Left kidney (tissue), 2 donors: ENCODE results near the gene CERS6. TPM values are rescaled to one million over a fixed set of nuclear protein-coding genes. Genes with fewer than 3 reads are reported as not detected.
"Not testable (repeated sequence)": the region's sequence is repeated elsewhere in the genome, so short reads cannot be mapped to it uniquely, and the experiment has no call there.

Experiments
- DNase-seq: peaks from one replicate; pipeline ENCODE4 v3.0.0-alpha.2; 2013
- polyA plus RNA-seq: library from polyadenylated mRNA; unstranded; fragments of 120-200 nt; gene quantifications from one replicate; pipeline ENCODE4 v1.2.1, GENCODE V29; 2013; ENCODE audit not compliant: insufficient read length

Gene CERS6
- polyA plus RNA-seq, 1 donor: 51.1 TPM

DNA sequence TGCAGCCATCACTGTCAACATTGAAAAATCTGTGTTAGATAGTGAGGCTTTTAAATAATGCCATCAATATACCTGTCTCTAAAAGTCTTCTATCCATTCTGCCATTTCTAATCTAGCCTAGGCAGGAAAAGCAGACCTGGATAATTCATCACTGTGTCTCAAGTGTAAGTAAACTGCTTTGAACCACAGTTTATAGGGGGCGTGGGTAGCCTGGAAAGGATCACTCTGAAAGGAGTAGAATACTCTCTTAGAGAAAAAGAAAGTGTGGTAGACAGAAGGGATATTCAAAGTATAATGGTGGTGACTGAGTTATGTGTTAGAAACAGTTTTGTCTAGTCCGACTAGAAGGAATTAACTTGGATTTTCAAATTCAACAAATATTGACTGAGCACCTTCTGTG, 40.8 kb downstream of the CERS6 start:
- no peak for DNase-seq

- DNase-seq: no peak
Measured at GRCh38 chr2:168499500-168499899, 43.4 kb downstream of the CERS6 start.

DNA sequence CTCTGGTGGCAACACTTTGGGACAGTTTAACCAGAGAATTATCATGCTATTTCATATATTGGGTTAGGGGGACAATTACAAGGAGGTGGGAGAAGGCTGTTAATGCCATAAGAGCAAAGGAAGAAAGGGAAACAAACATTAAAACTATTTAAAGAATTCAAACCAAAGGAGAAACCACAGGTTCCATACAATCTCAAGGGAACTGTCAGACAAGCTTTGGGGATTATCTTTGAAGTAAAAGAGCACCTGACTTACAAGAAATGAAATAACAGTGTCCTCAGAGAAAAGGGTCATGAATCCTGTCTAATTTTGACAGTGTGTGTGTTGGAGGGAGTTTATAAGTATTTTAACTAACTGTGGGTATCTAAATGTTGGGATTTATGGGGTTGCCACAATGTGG, 44.4 kb downstream of the CERS6 start:
- no peak for DNase-seq

- no peak for DNase-seq
Measured at GRCh38 chr2:168501466-168502065, 45.5 kb downstream of the CERS6 start.

DNA sequence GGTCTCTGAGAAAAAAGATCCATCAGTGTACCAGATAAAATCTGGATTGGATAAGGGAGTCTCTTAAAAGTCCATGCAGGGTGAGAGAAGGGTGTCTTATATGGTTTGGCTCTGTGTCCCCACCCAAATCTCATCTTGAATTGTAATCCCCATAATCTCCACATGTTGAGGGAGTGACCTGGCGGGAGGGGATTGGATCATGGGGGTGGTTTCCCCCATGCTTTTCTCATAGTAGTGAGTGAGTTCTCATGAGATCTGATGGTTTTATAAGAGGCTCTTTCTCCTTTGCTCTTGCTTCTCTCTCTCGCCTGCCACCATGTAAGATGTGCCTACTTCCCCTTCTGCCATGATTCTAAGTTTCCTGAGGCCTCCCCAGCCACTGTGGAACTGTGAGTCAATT, 46.8 kb downstream of the CERS6 start:
- DNase-seq: not testable (repeated sequence)

DNA sequence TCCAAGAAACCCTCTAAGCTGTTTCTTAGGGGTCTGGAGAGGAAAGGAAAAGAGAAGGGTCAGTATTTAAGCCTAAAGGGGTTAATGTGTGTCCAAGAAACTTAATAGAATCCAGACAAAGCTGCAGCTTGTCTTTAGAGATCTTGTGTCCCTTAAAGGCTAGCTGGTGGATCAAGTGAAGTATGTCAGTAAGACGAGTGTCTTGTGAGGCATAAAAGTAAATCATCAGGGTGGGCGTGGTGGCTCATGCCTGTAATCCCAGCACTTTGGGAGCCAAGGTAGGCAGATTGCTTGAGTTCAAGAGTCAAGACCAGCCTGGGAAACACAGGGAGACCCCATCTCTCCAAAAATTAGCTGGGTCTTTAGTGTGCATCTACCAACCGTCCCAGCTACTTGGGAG, 47.8 kb downstream of the CERS6 start:
- no peak for DNase-seq

DNA sequence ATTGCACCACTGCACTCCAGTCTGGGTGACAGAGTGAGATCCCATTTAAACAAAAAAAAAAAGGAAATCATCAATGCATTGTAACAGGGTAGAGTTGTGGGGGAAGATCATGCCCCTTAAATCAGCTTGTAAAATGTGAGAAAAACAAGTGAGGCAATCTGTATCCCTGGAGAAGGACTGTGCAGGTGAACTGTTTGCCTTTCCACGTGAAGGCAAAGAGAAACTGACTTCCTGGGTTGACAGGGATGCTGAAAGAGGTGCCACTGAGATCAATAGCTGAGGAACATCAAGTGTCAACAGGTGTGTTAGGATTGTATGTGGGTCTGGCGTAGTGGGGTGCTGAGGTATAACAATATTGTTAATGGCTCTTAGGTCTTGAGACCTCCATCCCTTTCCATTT, 48.3 kb downstream of the CERS6 start:
- no peak for DNase-seq

DNA sequence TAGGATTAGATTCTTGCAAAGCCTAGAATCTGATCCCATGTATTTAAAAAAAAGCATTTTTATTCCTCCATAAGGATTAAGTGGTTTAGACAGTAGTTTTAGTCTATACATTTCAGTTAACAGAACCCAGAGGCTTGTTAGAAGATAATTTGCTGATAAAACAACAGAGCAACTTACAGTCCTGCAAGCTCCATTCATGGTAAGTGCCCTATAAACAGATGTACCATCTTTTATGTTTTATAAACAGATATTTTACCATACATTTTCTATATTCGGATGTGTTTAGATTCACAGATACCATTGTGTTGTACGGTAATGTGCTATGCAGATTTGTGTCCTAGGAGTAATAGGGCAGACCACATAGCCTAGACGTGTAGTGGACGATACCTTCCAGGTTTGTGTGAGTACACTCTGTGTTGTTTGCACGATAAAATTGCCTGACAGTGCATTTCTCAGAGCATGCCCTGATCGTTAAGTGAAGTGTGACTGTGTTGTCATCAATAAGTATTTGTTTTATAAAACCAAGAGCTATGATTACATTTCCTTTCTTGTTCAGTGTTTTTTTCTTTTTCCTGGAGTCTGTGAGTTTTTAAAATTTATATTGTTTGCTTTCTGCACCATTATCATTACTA, 54.2 kb downstream of the CERS6 start:
- DNase-seq: no peak

DNA sequence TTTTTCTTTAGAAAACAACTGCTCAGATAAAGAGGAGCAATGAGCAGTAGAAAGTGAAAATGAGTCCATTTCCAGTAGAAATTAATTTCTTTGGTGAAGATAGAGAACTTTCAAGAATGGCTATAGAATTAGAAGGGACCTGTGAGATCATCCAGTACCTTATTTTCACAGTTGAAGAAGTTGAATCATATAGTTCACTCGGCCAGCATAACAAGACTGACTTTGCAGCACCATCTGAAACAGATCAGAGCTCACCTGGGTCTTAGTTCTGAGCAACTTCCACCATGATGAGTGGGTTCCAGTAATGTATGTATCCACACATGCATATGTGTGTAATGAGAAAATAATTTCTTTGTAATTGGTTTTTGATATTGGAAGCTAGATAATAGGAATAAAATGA, 58.6 kb downstream of the CERS6 start:
- no peak for DNase-seq

DNA sequence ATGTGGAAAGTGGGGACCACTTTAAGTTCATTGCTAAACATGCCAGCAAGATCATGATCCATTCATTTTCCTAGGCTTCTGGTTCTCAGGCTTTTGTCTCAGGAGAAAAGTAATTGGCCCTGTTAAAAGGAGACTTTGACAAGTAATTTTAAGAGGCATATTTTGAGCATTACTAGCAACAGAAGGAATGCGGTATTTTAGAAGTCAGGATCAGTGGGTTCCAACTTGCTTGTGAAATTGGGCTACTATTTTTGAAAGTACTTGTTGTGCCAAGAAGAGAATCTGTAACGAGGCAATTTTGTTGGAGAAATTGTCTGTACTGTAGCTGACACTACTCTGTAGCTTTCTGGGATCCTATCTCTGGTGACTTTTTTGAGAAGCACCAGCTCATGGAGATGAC, 59.4 kb downstream of the CERS6 start:
- DNase-seq: no peak

- DNase-seq: no peak
Measured at GRCh38 chr2:168517816-168518215, 61.7 kb downstream of the CERS6 start.

DNA sequence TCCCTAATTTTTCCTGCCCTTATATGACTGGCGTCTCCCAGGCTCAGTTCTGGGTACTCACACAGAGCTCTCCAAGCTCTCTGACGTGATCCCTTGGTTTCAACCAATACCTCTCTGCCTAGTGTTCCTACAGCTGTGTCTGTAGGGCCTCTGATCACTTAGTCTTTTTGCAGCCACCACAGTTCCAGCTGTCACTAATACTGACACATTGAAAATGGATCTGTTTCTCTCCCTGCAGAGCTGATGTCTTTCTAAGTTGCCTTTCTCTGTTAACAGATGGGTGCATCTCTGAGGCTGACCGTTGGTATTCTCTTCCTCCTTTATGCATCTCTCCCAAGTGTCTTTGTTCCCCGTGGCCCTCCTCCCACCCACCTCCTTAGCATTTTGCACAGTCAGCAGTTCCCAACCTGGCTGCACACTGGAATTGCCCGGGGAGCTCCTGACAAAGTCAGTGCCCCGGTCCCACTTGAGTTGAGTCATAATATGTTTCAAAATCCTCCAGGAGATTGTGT, 62.5 kb downstream of the CERS6 start:
- peak; percentile 19 for DNase-seq

- DNase-seq: no peak
Measured at GRCh38 chr2:168519534-168520308, 63.6 kb downstream of the CERS6 start.

- peak; percentile 55 for DNase-seq
Measured at GRCh38 chr2:168521053-168521741, 65.1 kb downstream of the CERS6 start.

- no peak for DNase-seq
Measured at GRCh38 chr2:168522446-168522845, 66.4 kb downstream of the CERS6 start.

- no peak for DNase-seq
Measured at GRCh38 chr2:168524005-168524404, 67.9 kb downstream of the CERS6 start.

DNA sequence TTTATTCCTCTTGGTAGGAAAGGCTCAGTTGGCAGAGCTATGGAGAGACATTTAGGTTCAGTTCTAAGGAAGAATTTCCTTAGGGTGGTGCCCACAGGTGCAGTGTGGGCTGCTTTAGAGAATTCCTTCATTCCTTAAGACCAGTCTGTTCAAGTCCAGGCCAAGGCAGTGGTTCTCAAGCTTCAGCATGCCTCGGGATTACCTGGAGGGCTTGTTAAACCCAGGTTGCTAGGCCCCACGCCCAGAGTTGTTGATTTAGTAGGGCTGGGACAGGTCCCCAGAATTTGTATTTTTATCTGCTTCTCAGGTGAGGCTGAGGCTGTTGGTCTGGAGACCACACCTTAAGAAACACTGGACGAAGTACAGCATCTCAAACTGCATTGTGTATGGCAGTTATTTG, 68.9 kb downstream of the CERS6 start:
- DNase-seq: no peak

- DNase-seq: no peak
Measured at GRCh38 chr2:168525716-168526446, 69.8 kb downstream of the CERS6 start.

DNA sequence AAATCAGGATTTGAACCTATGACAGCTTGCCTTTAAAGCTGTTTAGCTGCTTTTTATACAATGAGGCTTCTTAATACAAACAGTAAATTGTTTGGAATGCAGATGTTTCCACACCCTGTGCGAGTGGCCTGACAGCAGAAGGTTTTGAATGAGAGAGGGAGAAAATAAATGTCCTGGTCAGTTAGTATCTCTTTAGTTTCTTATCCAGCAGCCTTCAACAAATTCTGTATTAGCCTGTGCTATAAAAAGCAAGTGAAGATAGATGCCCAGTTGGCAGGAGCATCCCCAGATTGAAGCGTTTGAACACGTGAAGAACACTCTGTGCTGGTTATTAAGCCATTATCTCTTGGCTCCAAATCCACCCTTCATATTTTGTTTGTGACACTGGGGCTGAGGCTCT, 70.6 kb downstream of the CERS6 start:
- no peak for DNase-seq

- no peak for DNase-seq
Measured at GRCh38 chr2:168528016-168528415, 71.9 kb downstream of the CERS6 start.

DNA sequence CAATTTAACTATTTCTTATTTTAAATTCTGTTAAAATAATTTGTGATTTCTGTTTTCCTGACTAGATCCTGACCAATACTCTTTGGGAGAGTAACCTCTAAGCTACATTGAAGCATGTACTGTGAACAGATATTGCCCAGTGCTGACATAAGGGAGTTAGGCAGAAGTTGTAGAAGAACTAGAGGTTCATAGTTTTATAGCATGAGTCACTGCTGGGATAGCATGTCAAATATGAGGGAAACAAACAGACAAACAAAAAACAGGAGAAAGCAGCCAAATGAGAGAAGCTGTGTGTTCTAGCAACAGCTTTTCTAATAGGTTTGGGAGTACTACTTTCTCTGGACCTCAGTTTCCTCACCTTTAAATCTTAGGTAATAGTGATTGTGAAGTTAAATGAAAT, 72.4 kb downstream of the CERS6 start:
- DNase-seq: no peak
